Activated gamma-delta T cell (primary cell): ENCODE measurements around the gene ELFN2.
"Not testable (repeated sequence)": the region's sequence is repeated elsewhere in the genome, so short reads cannot be mapped to it uniquely, and the experiment has no call there.

Experiments
- DNase-seq: peaks from one replicate; lab custom pipeline; 2025; lab: John Stamatoyannopoulos, UW
- total RNA-seq, 2 donors: gene quantifications; one replicate each; lab custom pipeline; 2026; lab: John Stamatoyannopoulos, UW

Gene ELFN2
- total RNA-seq, result 0.83 to 1.1 reads per million in 2 donors

GRCh38 chr22:37427135-37427710 lies at the start of gene ELFN2:
TSS of gene ELFN2 (minus strand) at chr22:37427479. CDS start at chr22:37375534, 51,945 bp downstream.
- DNase-seq, result no peak

- no peak for DNase-seq
Observed at GRCh38 chr22:37476389-37477329, 49.4 kb upstream of the ELFN2 start.

GRCh38 chr22:37474447-37475090 lies 47.3 kb upstream of the ELFN2 start:
- DNase-seq, result no peak

- no peak for DNase-seq
Observed at GRCh38 chr22:37473437-37473946, 46.2 kb upstream of the ELFN2 start.

DNA sequence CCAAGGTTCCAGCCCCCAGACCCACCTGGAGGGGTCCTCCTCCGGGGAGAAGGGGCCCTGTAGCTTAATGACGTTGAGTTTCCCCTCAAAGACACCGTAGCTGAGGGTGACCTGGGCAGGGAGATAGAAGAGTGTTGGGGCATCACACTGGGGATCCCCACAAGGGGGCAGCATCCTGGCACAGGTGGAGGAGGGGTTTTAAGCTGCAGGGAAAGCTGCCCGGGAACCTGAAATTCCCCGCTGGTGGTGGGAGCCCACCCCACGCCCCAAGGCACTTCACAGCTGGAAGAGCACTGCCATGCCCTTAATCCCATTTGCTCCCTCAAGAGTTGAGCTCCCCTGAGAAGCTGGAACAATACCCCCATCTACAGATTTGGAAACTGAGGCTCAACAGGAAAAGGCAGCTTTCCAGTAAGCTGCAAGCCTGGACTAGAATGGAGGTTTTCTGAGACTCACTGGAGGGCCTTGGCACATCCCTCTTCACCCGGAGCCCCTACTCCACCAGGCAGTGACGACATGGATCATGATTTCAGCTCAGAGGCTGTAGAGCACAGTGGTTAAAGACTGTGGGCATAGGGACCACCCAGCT lies 45.2 kb upstream of the ELFN2 start:
- no peak for DNase-seq

- no peak for DNase-seq
Observed at GRCh38 chr22:37471727-37472417, 44.6 kb upstream of the ELFN2 start.

DNA sequence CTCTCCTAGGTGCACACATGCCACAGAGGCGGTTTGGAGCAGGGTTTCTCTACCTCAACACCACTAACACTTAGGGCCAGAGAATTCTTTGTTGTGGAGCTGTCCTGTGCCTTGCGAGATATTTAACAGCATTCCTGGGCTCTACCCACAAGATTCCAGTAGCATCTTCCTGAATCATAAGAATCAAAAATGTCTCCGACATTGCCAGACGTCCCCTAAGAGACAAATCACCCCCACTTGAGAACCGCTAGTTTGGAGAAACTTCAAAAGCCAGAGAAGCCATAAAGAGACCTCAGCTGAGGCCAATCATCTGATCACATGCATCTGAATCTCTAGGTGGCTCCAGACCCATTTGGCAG lies 42.8 kb upstream of the ELFN2 start:
- no peak for DNase-seq

DNA sequence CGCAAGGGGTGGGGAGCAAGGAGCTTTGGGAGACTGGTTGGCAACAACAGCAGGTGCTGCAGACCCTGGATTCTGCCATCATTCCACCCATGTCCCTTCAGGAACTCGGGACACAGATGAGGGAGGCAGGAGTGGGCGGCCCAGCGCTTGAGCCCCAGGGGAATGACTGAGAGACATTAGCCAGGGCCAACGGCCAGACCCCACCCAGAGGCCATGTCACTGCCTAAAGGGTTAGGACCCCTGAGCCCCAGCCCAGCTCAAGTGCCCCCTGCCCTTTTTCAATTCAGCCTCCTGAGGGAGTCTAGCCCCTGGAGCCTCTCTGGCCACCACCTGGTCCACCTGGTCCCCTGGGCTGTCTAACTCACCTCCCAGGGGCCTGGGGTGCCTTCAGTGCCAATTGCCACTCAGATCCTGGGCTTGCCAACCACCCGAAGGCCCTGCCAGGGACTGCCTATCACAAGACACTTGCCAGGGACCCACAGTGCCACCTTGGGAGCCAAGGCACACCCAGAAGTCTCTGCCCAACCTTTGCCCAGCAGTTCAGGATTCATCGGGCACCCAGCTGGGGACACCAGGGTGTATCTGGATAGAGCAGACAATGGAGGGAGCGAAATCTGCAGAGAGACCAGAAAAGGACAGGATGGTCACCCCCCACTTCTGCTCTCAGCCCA lies 42.3 kb upstream of the ELFN2 start:
- DNase-seq, result no peak

GRCh38 chr22:37468201-37468695 lies 41.0 kb upstream of the ELFN2 start:
- not testable (repeated sequence) for DNase-seq

GRCh38 chr22:37467391-37467955 lies 40.2 kb upstream of the ELFN2 start:
- DNase-seq, result no peak

DNA sequence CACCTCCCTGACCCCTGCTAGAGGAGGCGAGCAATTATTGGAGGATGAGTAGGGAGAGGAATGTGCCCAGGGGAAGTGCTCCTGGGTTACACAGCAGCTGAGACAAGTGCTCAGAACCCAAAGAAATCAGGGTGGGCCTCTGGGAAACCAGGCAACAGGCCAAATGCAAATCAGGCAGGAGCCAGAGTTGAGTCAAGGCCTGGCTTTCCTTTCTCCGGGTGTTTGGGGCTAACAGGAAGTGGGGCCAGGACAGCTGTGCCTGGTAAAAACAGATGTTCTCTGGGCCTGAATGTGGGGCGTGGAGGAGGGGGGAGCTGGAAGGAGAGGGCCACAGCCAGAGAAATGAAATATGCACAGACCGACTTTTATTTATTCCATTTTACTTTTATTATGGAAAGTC lies 36.9 kb upstream of the ELFN2 start:
- DNase-seq, result no peak

DNA sequence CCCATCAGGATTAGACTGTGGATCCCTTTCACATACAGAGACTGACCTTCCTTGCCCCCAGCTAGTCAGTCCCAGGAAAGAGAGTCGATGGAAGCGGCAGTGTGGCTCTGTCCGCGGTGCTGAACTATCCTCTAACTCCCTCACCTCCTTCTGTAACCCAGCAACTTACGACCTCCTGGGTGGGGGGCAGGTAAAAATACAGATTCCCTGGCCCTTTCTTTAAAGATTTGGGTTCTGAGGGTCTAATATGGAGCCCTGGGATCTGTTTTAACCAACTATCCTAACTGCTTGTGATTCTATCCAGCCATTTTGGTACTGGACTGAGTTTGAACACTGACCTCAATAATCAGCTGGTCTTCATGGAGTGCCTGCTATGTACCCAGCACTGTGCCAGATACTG lies 35.7 kb upstream of the ELFN2 start:
- DNase-seq, result no peak

DNA sequence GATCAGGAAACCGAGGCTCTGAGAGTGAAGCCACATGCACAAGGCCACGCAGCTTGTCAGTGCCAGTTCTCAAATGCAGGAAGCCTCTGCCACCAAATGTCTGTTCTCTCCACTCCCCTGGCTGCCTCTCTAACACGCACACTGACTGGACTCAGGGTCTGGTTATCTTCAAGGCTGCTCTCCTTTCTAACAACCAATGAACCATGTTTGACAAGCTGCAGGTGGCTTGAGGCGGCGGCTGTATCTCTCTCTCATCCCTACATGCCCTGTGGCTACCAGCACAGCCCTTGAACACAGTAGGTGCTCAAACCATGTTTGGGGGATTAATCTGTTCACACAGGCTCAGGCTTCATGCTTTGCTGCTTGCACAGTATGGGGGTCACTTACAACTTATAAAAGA lies 35.2 kb upstream of the ELFN2 start:
- no peak for DNase-seq

DNA sequence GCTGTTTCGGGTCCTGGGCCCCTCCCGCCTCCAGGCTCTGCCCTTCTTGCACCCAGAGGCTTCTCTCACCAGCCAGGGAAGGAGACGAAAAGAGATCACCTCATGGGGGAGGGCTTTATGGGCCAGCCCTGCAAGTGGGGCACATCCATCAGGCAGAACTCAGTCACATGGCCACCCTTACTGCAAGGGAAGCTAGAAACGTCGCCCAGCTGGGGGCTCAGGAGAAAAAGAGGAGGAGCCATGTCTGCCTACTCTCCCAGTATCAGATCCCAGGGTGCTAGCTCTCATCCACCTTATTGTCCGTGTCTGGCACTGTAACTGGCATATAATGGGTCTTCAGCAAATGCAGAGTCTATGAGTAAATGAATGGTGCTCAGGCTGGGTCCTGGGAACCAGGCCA lies 34.7 kb upstream of the ELFN2 start:
- no peak for DNase-seq

- DNase-seq, result no peak
Observed at GRCh38 chr22:37460684-37461083, 33.4 kb upstream of the ELFN2 start.

- DNase-seq, result no peak
Observed at GRCh38 chr22:37459206-37459605, 31.9 kb upstream of the ELFN2 start.

DNA sequence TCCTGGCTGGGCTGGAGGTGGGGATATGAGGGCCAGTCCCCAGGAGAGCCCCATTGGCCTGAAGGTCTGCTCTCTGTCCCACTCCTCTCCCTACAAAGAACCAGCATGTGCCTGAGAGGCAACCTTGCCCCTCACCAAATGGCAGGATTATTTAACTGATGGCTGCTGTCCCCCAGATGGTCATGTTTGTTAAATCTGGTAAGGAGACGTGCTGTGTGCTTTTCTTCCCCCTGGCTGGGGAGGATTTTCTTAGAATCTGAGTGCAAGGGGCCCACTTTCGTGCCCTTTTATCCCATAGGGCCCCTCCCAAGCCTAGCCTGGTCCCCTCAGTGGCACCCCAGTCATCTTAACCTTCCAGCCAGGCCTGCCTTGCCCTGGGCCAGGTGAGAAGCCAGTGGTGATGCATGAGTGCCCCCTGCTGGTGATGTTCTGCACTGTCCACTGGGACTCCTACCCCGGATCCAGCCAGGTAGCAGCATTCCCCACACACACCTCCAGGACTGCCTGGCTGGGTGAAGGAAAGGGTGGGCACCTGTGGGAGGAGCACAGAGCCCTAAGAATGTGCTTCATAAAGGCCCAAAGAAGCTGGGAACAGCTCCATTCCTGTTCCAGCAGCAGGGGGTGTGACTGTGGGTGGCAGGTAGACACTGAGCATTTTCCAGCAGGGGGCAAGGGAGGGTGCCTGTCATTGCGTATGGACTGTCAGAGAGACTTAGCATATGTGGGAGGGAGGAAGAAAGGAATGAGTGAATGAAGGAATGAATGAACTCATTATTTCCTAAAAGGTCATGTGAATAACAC lies 30.0 kb upstream of the ELFN2 start:
- no peak for DNase-seq

DNA sequence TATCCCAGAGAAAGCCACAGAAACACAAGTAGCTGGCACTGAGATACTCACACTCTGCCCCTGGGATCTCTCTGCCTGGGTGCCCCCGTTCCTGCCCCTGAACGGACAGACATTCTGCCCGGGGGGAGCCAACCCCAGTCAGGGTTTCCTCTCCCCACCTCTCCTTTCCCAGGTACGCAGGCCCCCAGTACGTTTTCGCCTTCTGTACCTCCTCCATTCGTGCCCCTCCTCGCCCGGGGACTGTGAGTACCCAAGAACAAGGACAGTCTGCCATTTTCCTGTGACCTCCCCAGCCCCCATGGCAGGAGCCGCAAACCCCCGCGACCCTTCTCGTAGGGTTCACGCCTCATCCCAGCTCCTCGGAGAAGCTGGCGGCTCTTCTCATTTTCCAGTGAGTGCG lies 29.1 kb upstream of the ELFN2 start:
- no peak for DNase-seq

DNA sequence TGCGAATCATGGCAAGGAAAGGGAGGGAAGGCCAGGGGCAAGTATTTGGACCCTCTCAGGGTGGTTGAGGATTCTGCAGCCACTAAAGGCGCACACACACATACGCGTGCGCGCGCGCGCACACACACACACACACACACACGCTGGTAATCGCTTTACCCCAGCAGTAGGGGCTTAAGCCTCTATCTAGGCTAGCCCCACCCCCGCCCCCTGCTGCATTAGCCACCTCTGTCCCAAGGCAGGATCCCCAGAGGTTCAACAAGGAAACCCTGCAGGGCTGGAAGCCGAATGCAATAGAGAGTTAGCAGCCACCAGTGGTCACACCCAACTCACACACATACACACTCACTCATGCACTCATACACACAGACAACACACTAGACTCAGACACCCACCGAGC lies 28.6 kb upstream of the ELFN2 start:
- no peak for DNase-seq
